ENCODE data around the gene JMJD8.

GRCh38 chr16:722835-723633 lies 38.9 kb upstream of the JMJD8 start:
- TF ChIP-seq EZH2 (IDR thresholded peaks at IDR 0.05; ENCODE audit: low read depth, unreplicated experiment) (no peak), JUNB (IDR thresholded peaks at IDR 0.05; ENCODE audit: unreplicated experiment) (no peak)
